A673 (cell line): ENCODE data around the gene OVCA2. TPM values are rescaled to one million over a fixed set of nuclear protein-coding genes. Genes with fewer than 3 reads are reported as not detected.

Experiments
- BruUV-seq: library from RNA; stranded (reverse); fragments of 400-500 nt; replicated peaks from 2 replicates; lab custom pipeline; 2021; lab: Mats Ljungman, UMichigan
- CTCF ChIA-PET: fragments of 300-600 bp; sonication (Branson Sonifier 250); formaldehyde crosslinking; loops from one replicate; lab custom pipeline; 2022; ENCODE audit warnings: antibody characterized with exemption; lab: Charles Lee
- POLR2A ChIA-PET: fragments of 300-600 bp; sonication (Branson Sonifier 250); formaldehyde crosslinking; loops from one replicate; lab custom pipeline; 2022; ENCODE audit warnings: antibody characterized with exemption; ENCODE audit not compliant: low non-redundant PET; lab: Charles Lee
- DNase-seq: peaks from one replicate; pipeline ENCODE4 v3.0.0-alpha.2; 2015; ENCODE audit warnings: low spot score
- H3K27ac ChIP-seq: fragments of 200-600 bp; sonication (generic); 2 replicates; pipeline ENCODE4 v1.5.1; 2016; ENCODE audit warnings: mixed run types, low read depth, mild to moderate bottlenecking, mixed read lengths, antibody characterized with exemption, low read length; ENCODE audit not compliant: poor library complexity, severe bottlenecking
- H3K27me3 ChIP-seq: fragments of 200-600 bp; sonication (generic); replicated peaks from 2 replicates; pipeline ENCODE4 v1.6.1; 2017; ENCODE audit warnings: mixed run types, low read depth, mild to moderate bottlenecking, mixed read lengths, antibody characterized with exemption, low read length; ENCODE audit not compliant: insufficient read depth, poor library complexity
- H3K36me3 ChIP-seq: fragments of 200-600 bp; sonication (generic); 2 replicates; pipeline ENCODE4 v1.6.1; 2016; ENCODE audit warnings: mixed run types, mild to moderate bottlenecking, mixed read lengths, antibody characterized with exemption, low read length; ENCODE audit not compliant: insufficient read depth, poor library complexity, severe bottlenecking
- H3K4me1 ChIP-seq: fragments of 200-600 bp; sonication (generic); 2 replicates; pipeline ENCODE4 v1.6.1; 2017; ENCODE audit warnings: mixed run types, mild to moderate bottlenecking, mixed read lengths, antibody characterized with exemption, low read length; ENCODE audit not compliant: insufficient read depth, poor library complexity, severe bottlenecking
- H3K4me3 ChIP-seq: fragments of 200-600 bp; sonication (generic); 2 replicates; pipeline ENCODE4 v1.5.1; 2016; ENCODE audit warnings: low read depth, mixed run types, mild to moderate bottlenecking, mixed read lengths, low read length; ENCODE audit not compliant: poor library complexity, severe bottlenecking
- H3K9me3 ChIP-seq: fragments of 200-600 bp; sonication (generic); 2 replicates; pipeline ENCODE4 v1.6.1; 2016; ENCODE audit warnings: mixed run types, low read depth, mild to moderate bottlenecking, mixed read lengths, antibody characterized with exemption, low read length; ENCODE audit not compliant: poor library complexity, severe bottlenecking
- CTCF ChIP-seq: fragments of 300-800, 200-600 bp; sonication (generic); conservative IDR thresholded peaks from 2 replicates; pipeline ENCODE4 v1.5.1; 2017; ENCODE audit warnings: low read depth, mild to moderate bottlenecking, antibody characterized with exemption, low read length, moderate library complexity, mixed read lengths
- EZH2 ChIP-seq: fragments of 200-600 bp; sonication (generic); IDR thresholded peaks from 2 replicates; pipeline ENCODE4 v1.6.1; 2017; ENCODE audit warnings: borderline replicate concordance, low read depth, mild to moderate bottlenecking, mixed read lengths, antibody characterized with exemption, low read length; ENCODE audit not compliant: poor library complexity, severe bottlenecking
- intact Hi-C: fragments of 100-400 bp; cut with micrococcal nuclease; formaldehyde crosslinking; loops from one replicate; pipeline ENCODE4 v1.10.0; 2022; ENCODE audit not compliant: unreplicated experiment
- total RNA-seq: library from RNA; stranded (reverse); gene quantifications from 2 replicates; pipeline ENCODE4 v1.2.3, GENCODE V29; 2021

Gene OVCA2
- total RNA-seq, 1 experiment from 2014 or later, result 30.7 TPM

- BruUV-seq, result no TSS peak
- ChIA-PET CTCF (no interaction called here), POLR2A (no interaction called here)
- TF ChIP-seq CTCF, result no peak
- no peak for TF ChIP-seq EZH2
- Histone ChIP-seq H3K27me3 (peaks cover 13% of the 10 kb centered on the region), H3K9me3 (no peaks in the 10 kb centered on the region), H3K4me1 (peaks cover 47% of the 10 kb centered on the region), H3K36me3 (no peaks in the 10 kb centered on the region), H3K4me3 (no peak overlapping the region), H3K27ac (peak overlapping the region; percentile 56)
- DNase-seq, result no peak
- intact Hi-C loops, result no loop called here
These were observed 14.1 kb upstream of the OVCA2 start for GRCh38 chr17:2027528-2028233.

GRCh38 chr17:2028234-2028614, 13.6 kb upstream of the OVCA2 start:
- H3K9me3 ChIP-seq, result no peaks in the 10 kb centered on the region
- DNase-seq, result peak; percentile 52
- ChIA-PET POLR2A (no interaction called here), CTCF (no interaction called here)
- peaks cover 13% of the 10 kb centered on the region for H3K27me3 ChIP-seq
- peak overlapping the region; percentile 56 for H3K27ac ChIP-seq
- H3K36me3 ChIP-seq, result no peaks in the 10 kb centered on the region
- H3K4me1 ChIP-seq, result peaks cover 47% of the 10 kb centered on the region
- H3K4me3 ChIP-seq, result no peak overlapping the region
- intact Hi-C loops, result no loop called here
- BruUV-seq, result no TSS peak
- TF ChIP-seq EZH2 (no peak), CTCF (no peak)

GRCh38 chr17:2028737-2029136, 13.1 kb upstream of the OVCA2 start:
- peaks cover 13% of the 10 kb centered on the region for H3K27me3 ChIP-seq
- ChIA-PET POLR2A (no interaction called here), CTCF (no interaction called here)
- peak; percentile 56 for DNase-seq
- H3K36me3 ChIP-seq, result no peaks in the 10 kb centered on the region
- intact Hi-C loops, result no loop called here
- TF ChIP-seq EZH2 (no peak), CTCF (no peak; the same call in 1 of the 2 replicates)
- H3K4me1 ChIP-seq, result peaks cover 47% of the 10 kb centered on the region
- no peaks in the 10 kb centered on the region for H3K9me3 ChIP-seq
- no TSS peak for BruUV-seq
- peak overlapping the region; percentile 56 for H3K27ac ChIP-seq
- H3K4me3 ChIP-seq, result no peak overlapping the region
